PFSK-1 (cell line): ENCODE measurements around the gene DIABLO.

Experiments used
- FOXP2 ChIP-seq: optimal IDR thresholded peaks from 2 replicates; pipeline ENCODE3; 2011; ENCODE audit warnings: borderline replicate concordance, control low read depth, inconsistent platforms; ENCODE audit not compliant: insufficient read depth; ENCODE audit errors: extremely low read length, extremely low read depth
- POLR2AphosphoS5 ChIP-seq: IDR thresholded peaks from 2 replicates; pipeline ENCODE4 v1.6.1; 2012; ENCODE audit warnings: low read depth, mild to moderate bottlenecking, control low read depth, low read length, moderate library complexity
- SIN3A ChIP-seq: IDR thresholded peaks from 2 replicates; pipeline ENCODE4 v1.6.1; 2012; ENCODE audit warnings: mild to moderate bottlenecking, low read length, moderate library complexity, borderline replicate concordance; ENCODE audit not compliant: insufficient read depth
- TAF1 ChIP-seq: IDR thresholded peaks from 2 replicates; pipeline ENCODE4 v1.6.1; 2012; ENCODE audit warnings: low read length, control low read depth, borderline replicate concordance; ENCODE audit not compliant: insufficient read depth
- TF ChIP-seq, protein P1 (sequence below), 2 experiments: IDR thresholded peaks; 2 replicates each; pipeline versions ENCODE4 v1.6.1 to v1.8.0; 2011 to 2012; ENCODE audit warnings: low read depth in 2 of 2, low read length in 2 of 2, control low read depth in 1 of 2, inconsistent platforms in 1 of 2, mild to moderate bottlenecking in 1 of 2, moderate library complexity in 1 of 2; ENCODE audit not compliant: insufficient read depth in 1 of 2

Gene DIABLO

DNA sequence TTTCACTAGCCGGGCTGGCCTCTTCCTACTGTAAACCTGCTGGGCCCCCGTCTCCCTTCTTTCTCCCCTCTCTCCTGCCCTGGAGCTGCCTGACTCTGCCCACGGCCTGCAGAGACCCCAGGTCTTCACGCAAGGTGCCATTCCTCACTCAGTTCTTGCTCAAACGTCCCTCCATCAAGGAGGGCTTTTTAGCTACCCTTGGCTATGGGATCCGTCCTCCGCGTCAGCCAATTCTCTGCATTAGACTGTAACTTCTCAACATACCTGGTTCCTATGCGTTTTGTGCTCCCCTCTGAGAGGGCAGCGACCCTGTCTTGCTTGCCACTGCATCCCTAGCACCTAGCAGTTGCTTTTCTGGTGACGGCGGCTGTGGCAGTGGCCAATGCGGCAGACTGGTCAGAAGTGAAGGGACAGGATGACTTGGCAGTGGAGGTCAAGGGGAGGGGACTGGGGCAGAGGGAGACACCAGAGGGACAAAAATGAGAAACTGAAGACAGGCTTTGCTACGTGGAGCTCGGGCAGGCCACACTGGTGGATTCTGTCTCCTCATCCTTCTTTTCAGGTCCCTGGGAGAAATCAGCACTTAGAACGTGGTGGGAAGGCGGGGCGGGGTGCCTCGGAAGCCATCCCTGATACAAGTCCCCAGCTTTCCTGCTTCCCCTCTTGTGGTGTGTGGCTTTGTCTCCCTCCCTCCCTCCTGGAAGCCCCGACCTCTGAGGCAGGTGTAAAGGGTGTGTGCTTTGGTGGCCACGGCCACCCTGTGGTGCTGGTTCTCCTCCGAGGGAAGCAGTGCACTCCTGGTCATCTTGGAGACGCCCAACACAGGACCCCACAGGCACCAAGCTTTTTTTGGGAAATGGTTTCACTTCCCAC, 20.6 kb downstream of the DIABLO start:
- TF ChIP-seq POLR2AphosphoS5 = no peak
- no peak for TF ChIP-seq FOXP2
- TF ChIP-seq TAF1 = no peak
- TF ChIP-seq SIN3A = no peak
- TF ChIP-seq, protein P1, sequence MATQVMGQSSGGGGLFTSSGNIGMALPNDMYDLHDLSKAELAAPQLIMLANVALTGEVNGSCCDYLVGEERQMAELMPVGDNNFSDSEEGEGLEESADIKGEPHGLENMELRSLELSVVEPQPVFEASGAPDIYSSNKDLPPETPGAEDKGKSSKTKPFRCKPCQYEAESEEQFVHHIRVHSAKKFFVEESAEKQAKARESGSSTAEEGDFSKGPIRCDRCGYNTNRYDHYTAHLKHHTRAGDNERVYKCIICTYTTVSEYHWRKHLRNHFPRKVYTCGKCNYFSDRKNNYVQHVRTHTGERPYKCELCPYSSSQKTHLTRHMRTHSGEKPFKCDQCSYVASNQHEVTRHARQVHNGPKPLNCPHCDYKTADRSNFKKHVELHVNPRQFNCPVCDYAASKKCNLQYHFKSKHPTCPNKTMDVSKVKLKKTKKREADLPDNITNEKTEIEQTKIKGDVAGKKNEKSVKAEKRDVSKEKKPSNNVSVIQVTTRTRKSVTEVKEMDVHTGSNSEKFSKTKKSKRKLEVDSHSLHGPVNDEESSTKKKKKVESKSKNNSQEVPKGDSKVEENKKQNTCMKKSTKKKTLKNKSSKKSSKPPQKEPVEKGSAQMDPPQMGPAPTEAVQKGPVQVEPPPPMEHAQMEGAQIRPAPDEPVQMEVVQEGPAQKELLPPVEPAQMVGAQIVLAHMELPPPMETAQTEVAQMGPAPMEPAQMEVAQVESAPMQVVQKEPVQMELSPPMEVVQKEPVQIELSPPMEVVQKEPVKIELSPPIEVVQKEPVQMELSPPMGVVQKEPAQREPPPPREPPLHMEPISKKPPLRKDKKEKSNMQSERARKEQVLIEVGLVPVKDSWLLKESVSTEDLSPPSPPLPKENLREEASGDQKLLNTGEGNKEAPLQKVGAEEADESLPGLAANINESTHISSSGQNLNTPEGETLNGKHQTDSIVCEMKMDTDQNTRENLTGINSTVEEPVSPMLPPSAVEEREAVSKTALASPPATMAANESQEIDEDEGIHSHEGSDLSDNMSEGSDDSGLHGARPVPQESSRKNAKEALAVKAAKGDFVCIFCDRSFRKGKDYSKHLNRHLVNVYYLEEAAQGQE (IDR thresholded peaks at IDR 0.05; ENCODE audit: insufficient read depth in 1 of 2, low read depth in 2 of 2, low read length in 2 of 2) = no peak

- TF ChIP-seq, protein P1 (IDR thresholded peaks at IDR 0.05; ENCODE audit: insufficient read depth in 1 of 2, low read depth in 2 of 2, low read length in 2 of 2) = no peak
- TF ChIP-seq SIN3A (no peak), FOXP2 (no peak), TAF1 (no peak), POLR2AphosphoS5 (no peak)
These were observed 21.4 kb downstream of the DIABLO start for GRCh38 chr12:122204167-122205052.

- TF ChIP-seq SIN3A (no peak), POLR2AphosphoS5 (no peak), TAF1 (no peak), FOXP2 (no peak)
- TF ChIP-seq, protein P1 (IDR thresholded peaks at IDR 0.05; ENCODE audit: insufficient read depth in 1 of 2, low read depth in 2 of 2, low read length in 2 of 2) = no peak
These were observed 22.3 kb downstream of the DIABLO start, which contains the start of gene B3GNT4 for GRCh38 chr12:122203301-122204166. Gene B3GNT4, plus strand, starts transcription at chr12:122203709. Its CDS starts 910 bp downstream, at chr12:122204619.

- TF ChIP-seq SIN3A (no peak), POLR2AphosphoS5 (no peak), TAF1 (no peak), FOXP2 (no peak)
- TF ChIP-seq, protein P1 (IDR thresholded peaks at IDR 0.05; ENCODE audit: insufficient read depth in 1 of 2, low read depth in 2 of 2, low read length in 2 of 2) = no peak
These were observed 23.8 kb downstream of the DIABLO start for GRCh38 chr12:122202017-122202416.
